EL (cell line): ENCODE data around the gene MYH6.

ENCODE experiments used
- DNase-seq: peaks from one replicate; pipeline ENCODE4 v3.0.0-alpha.2; 2016

The MYH6 gene

GRCh38 chr14:23375527-23376251 is 32.4 kb downstream of the MYH6 start:
- no peak for DNase-seq

- DNase-seq = no peak
Measured at GRCh38 chr14:23373041-23373440, 35.0 kb downstream of the MYH6 start.

- DNase-seq = no peak
Measured at GRCh38 chr14:23372509-23372908, 35.6 kb downstream of the MYH6 start, which contains the start of gene IL25. Gene IL25, plus strand, starts transcription at chr14:23372809.

- no peak for DNase-seq
Measured at GRCh38 chr14:23371865-23372264, 36.2 kb downstream of the MYH6 start.

DNA sequence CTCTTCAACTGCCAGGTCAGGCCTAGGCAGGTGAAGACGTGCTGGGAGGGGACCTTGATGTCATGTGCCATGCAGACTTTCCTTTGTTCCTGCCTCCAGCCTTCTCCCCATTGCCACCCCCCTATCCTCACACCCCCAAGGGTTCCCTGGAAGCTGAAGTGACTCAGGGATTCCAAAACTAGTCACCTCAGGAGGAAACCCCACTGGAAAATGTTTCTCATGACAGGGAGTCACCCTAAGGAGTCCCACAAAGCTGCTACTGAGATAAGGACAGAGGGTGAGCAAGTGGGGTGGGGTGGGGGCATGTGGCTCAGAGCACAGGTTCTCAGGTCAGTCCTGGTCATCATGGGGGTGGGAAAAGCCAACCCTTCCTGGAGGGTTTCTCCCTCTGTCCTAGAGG is 37.9 kb downstream of the MYH6 start:
- no peak for DNase-seq

GRCh38 chr14:23366426-23366921 is 41.6 kb downstream of the MYH6 start:
- peak; percentile 66 for DNase-seq

GRCh38 chr14:23365732-23366425 is 42.2 kb downstream of the MYH6 start:
- peak; percentile 69 for DNase-seq

- DNase-seq = peak; percentile 12
Measured at GRCh38 chr14:23365036-23365731, 42.9 kb downstream of the MYH6 start, which contains the start of gene EFS. Gene EFS, minus strand, starts transcription at chr14:23365172. Its CDS starts 147 bp downstream, at chr14:23365025.

DNA sequence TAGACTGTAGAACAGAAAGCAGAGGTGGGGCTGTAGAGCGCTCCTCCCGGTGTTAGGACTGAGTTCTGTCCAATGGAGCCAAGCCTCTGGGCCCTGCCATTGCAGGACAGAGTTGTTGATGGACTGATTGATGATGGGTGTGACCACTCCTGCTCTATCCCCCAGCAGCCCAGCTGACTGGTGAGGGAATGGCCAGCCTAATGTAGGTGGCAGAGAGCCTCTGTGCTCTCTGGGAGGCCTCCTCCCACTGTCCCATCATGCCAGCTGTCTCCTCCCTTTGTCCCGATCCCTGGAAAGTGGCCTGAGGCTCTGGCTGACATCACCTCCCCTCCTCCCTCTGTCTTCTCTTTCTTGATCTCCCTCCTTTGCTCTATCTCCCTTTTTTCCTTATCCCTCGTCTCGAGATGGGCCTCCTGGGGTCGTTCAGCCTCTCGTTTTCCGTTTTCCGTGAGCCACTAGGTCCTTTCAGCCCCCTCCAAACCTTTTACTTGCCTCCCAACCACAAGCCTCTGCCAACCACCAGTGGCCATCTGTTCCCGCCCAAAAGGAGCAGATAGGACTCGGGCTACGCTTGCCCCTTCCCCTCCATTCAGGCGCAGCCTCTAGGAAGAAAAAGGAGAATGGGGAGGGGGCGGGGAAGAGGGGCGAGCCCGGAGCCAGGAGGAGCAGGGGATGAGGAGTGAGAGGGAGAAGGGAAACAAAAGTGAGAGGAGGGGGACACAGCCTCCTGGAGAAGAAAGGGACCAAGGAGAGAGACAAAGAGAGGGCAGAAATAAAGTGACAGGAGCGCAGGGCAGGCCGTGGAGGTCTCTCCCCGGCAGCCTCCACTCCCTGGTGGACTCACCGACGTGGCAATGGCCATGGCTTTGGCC is 43.7 kb downstream of the MYH6 start:
- peak; percentile 36 for DNase-seq

DNA sequence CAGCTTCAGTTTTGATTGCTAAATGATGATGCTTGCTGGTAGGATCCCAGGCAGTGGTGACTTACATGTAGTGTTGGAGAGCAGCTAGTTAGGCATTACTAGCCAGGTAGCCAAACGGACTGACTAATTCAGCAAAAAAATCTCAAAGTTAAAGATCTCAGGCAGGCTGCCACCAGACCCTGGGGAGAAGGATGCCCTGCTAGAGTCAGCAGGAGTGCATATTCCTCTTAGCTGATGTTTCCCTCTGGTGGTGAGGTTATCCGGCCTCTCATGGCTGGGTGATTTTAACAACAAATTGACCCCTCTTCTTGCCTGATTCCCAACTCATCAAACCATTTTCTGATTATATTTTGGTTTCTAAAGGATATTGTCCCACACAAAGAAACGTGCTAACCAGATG is 45.9 kb downstream of the MYH6 start:
- peak; percentile 17 for DNase-seq

- DNase-seq = no peak
Measured at GRCh38 chr14:23361763-23362162, 46.3 kb downstream of the MYH6 start.

DNA sequence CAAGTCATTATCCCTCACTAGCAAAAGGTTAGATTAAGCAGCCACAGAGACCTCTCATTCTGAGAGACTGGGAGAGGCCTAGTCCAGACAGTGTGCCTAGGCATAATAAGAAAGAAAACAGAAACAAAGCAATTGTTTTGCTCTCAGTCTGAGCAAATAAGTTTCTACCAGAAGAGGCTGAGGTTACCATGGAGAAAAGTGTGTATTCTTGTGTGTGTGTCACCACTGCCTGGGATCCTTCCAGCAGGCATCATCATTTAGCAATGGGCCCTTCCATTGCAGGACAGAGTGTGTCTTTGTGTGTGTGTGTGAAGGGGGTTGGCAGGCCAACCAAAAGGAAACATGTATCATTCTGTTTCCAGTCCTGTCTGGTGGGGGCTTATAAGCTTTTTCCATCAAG is 46.8 kb downstream of the MYH6 start:
- DNase-seq = no peak

DNA sequence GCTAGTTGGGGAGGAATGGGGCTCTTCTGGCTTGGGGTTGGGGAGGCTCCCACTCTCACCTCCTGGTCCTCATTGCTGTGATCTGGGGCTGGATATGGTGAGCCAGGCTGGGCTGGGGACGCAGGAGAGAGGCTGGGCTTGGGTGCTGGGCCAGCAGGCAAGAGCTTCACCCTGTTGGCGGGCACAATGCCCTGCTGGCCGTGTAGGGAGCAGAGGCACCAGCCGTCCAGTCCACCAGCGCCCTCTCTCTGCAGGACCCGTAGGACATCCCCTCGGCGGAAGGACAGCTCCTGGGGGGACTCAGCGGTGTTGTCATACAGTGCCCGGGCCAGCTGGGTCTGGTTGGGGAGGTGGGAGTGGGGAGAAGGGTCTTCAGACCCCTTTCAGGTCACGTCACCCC is 47.6 kb downstream of the MYH6 start:
- no peak for DNase-seq

DNA sequence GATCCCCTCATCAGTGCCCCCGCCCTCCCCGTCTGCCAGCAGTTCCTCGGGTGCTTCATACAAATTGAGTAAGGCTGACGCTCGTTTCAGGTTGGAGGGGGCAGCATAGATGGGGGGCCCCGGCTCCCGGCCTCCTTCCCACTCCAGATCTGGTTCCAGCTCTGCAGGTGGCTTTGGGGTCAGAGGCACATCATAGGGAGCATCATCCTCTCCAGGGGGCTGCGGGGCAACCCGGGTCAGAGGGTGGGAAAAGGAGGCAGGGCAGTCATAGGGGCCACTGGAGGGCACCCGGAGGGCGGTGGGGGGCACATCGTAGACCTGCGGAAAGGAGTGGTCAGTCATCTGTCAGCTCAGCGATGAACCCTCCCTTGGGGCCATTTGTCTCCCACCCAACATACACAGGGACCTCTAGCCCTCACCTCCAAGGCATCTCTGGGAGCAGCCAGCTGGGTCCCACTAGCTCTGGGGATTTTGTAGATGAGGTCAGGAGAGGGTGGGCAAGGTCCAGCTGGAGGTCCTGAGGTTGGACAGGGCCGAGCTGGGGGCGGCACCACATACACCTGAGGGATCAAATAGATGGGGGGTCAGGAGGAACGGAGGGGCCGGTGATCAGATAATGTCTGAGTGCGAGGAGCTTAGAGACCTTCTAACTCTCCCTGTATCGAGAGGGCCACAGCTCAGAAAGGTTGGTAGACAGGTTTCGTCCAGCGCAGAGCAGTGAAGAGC is 48.2 kb downstream of the MYH6 start:
- no peak for DNase-seq

DNA sequence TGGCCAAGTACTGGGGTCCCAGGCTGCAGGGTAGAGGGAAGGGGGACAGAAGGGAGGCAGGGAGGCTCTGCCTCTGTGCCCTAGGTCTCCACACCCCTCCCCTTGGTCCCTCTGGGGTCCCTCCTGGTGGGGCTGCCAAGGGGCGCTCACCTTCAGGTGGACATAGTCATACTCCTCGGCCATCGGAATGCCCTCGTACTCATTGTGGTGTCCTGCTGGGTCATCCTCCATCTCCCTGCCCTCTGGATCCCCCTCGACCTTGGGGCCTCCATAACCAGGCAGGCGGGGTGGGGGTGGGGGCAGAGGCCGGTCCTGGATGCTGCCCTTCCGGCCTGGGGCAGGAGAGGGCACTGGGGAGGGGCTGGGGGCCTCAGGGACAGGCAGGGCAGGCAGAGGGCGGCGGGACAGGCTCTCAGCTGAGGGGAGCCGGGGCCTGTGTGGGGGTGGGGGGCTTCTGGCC is 48.9 kb downstream of the MYH6 start:
- DNase-seq = no peak

GRCh38 chr14:23358553-23359166 is 49.4 kb downstream of the MYH6 start:
- DNase-seq = no peak

DNA sequence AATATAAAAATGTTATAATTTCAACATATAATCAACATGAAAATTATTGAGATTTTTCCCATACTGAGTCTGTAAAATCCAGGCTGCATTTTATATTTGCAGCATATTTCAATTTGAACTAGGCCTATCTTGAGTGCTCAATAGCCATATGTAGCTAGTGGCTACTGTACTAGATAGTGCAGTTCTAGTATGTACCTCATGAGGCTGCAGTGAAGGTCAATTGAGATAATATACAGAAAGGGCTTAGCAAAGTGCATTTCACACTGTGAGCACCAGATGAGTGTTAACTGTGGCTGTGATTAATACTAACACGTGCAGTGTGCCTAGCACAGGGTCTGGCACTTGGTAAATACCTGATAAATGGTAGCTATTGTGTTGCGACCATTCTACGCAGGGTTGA is 50.0 kb downstream of the MYH6 start:
- no peak for DNase-seq

DNA sequence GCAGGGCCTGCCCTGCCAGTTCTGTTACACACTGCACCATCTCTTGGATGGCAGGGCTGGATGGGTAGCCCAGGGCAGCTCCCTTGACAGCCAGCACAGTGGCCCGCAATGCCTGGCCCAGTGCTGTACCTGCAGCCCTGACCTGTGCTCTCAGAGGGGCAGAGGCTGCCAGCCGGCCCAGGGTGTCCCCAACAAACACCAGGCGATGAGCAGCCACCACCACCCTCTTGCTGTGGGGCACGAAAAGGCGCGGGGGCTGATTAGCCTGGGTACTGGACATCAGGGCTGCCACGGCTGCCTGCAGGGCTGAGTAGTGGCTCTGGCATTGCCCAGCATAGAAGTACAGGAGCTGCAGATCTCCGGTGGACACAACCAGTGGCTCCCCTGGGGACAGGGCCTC is 50.8 kb downstream of the MYH6 start:
- DNase-seq = no peak

DNA sequence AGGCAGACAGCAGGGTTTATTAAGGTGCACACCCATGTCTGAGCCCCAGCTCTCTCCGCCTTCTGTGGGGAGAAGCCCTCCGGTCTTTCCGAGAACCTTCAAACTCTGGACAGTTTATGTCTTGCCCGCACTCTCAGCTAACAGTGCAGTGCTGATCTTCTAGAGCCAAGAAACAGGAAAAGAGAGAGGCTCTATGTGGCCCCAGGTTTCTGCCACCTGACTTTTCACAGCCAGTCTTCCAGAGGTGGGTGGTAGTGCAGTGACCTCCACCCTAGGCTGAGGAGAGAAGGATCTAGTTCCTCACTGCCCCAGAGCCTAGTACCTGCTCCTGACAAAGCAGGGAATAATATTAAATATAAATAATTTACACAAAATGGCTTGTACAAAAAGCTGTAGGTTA is 51.4 kb downstream of the MYH6 start:
- DNase-seq = no peak

DNA sequence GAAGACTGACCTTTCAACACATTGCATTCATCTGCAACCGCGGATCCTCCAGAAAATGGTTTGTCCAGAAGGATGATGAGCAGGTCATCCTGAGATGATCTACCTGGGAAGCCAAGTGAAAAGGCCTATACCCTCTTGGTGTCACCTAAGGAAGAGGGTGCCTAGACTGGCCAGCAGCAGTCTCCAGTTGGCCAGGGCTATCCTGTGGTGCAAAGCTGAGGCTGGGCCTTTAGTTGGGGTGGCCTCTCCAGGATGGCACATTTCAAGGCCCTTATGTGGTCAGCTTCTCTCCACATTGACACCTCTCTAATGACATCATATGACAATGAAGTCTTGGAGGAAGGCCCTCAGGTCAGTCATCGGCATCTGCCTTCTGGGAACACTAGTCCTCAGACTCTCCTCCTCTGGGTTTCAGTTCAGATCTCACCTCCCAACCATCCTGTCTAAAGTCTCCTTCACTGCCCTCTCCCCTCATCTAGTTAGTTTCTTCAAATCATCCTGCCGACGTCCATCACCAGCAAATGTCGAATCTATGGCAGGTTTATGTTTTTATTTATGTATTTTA is 52.1 kb downstream of the MYH6 start:
- DNase-seq = no peak

DNA sequence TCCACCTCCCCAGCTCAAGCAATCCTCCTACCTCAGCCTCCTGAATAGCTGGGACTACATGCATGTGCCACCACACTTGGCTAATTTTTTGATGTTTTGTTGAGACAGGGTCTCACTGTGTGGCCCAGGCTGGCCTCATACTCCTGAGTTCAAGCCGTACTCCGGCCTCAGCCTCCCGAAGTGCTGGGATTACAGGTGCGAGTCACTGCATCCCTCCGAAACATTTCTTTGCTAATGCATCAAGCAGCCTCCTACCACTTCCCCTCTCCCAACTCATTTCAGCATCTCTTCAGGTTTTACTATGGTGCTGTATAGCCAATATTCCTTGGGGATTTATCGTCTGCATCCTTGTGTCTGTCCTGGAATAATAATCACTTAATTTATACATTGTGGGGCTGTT is 53.1 kb downstream of the MYH6 start:
- no peak for DNase-seq
